Gastroesophageal sphincter (tissue), 3 donors: ENCODE measurements around the gene MYPN.
A peak's percentile ranks its signal among the peaks of the same experiment; 100 is the strongest.

Experiments
- CTCF ChIP-seq, 4 experiments: fragments of 200-600 bp in 2 of 4; fragments of 450-650 bp in 2 of 4; sonication (generic) in 1 of 4; IDR thresholded peaks; one replicate each; pipeline ENCODE4 v1.5.1; 2017 to 2019; ENCODE audit warnings: antibody characterized with exemption in 4 of 4, mild to moderate bottlenecking in 2 of 4, moderate library complexity in 2 of 4
- EP300 ChIP-seq: sonication (generic); formaldehyde crosslinking; IDR thresholded peaks from one replicate; pipeline ENCODE4 v1.6.1; 2017; ENCODE audit warnings: antibody characterized with exemption, mild to moderate bottlenecking
- POLR2A ChIP-seq, 2 donors: fragments of 450-650 bp; IDR thresholded peaks; one replicate each; pipeline ENCODE4 v1.6.1; 2017; ENCODE audit warnings: antibody characterized with exemption in 2 of 2, mild to moderate bottlenecking in 2 of 2, moderate library complexity in 1 of 2
- POLR2AphosphoS5 ChIP-seq: sonication (generic); formaldehyde crosslinking; IDR thresholded peaks from one replicate; pipeline ENCODE4 v1.6.1; 2017; ENCODE audit warnings: antibody characterized with exemption

GRCh38 chr10:68074775-68075549, 34.3 kb upstream of the MYPN start, which contains the start of gene HERC4:
- TF ChIP-seq EP300 (no peak), POLR2AphosphoS5 (peak; percentile 81), CTCF (IDR thresholded peaks at IDR 0.05) (peak in 1 of 4 experiments; percentile 8), POLR2A (IDR thresholded peaks at IDR 0.05) (peak; percentile 59 to 62)
